Left cardiac atrium (tissue), 2 donors: ENCODE data around the gene EVX2. TPM values are rescaled to one million over a fixed set of nuclear protein-coding genes. Genes with fewer than 3 reads are reported as not detected.

ENCODE experiments used
- total RNA-seq, 2 donors: library from RNA; stranded (reverse); fragmentation: NEBNext Ultra II Directional; extraction: Animal tissue kit (Norgen Biotek cat#: 25700); gene quantifications; one replicate each; pipeline ENCODE4 v1.2.1, GENCODE V29; 2021
- donor health status: DM: no; HTN: yes; CAD: no; lungs with severe emphysema.
- donor health status: DM: yes; HTN: yes; CAD: no.

The EVX2 gene
- total RNA-seq, 2 donors from 2014 or later, result not detected

Other genes starting within 250 kb of the EVX2 start
- 10 to 100 TPM; 28.6 to 33.4 TPM for gene LNPK, start 81.7 kb downstream of the EVX2 start, total RNA-seq
- not detected for gene HOXD13, start 8.8 kb upstream of the EVX2 start, total RNA-seq
- not detected for gene HOXD12, start 15.8 kb upstream of the EVX2 start, total RNA-seq
- not detected for gene HOXD11, start 23.3 kb upstream of the EVX2 start, total RNA-seq
- gene HOXD10, start 32.8 kb upstream of the EVX2 start, total RNA-seq, result not detected
- under 1 TPM; 0.13 to 0.27 TPM for gene HOXD9, start 38.8 kb upstream of the EVX2 start, total RNA-seq
- 1 to 10 TPM; 1.2 to 1.3 TPM for gene HOXD8, start 45.7 kb upstream of the EVX2 start, total RNA-seq
- gene HOXD4, start 67.6 kb upstream of the EVX2 start, total RNA-seq, result under 1 TPM; 0.29 to 0.53 TPM
- gene HOXD3, start 73.3 kb upstream of the EVX2 start, total RNA-seq, result 1 to 10 TPM in 1 of 2 donors, under 1 TPM in 1; 0.73 to 1.1 TPM
- under 1 TPM in 1 of 2 donors, not detected in 1; 0.21 TPM for gene HOXD1, start 104.7 kb upstream of the EVX2 start, total RNA-seq
- gene MTX2, start 185.5 kb upstream of the EVX2 start, total RNA-seq, result 10 to 100 TPM; 37.1 to 41.9 TPM